Heart left ventricle (tissue), 13 donors: Measurements from ENCODE around the gene UCN3.
"Not testable (repeated sequence)": the region's sequence is repeated elsewhere in the genome, so short reads cannot be mapped to it uniquely, and the experiment has no call there.

Source experiments
- POLR2A ChIP-seq, 2 donors: fragments of 450-650 bp; IDR thresholded peaks; one replicate each; pipeline ENCODE4 v1.6.1; 2017; ENCODE audit warnings: antibody characterized with exemption in 2 of 2, mild to moderate bottlenecking in 2 of 2, moderate library complexity in 2 of 2
- TF ChIP-seq, protein P1 (sequence below), 12 donors: fragments of 200-600 bp; sonication (generic) in 4 of 12; IDR thresholded peaks; one replicate each; pipeline versions ENCODE4 v1.5.0 to v1.8.0; 2018 to 2022; ENCODE audit warnings: antibody characterized with exemption in 12 of 12, mild to moderate bottlenecking in 5 of 12
- donor health status: ischemic (EF 13 %, LVEDD 7.1; RV severe dilation, severe dysfunction).
- donor health status: DM: no; HTN: yes; CAD: no.
- donor health status: DM: no; HTN: no; CAD: no.
- donor health status: ischemic (EF 25% LVEDD 6.9; RV normal size, moderate dysfunction).
- donor health status: ischemic (EF 25% LVEDD 5.7; RV mildly dilated, moderate dysfunction).
- donor health status: ischemic (EF 35%, LVEDD 5.7; RV mildly dilated, moderate dysfunction).
- donor health status: nonischemic (EF 11% LVEDD 7.7; RV severe dilation, severe dysfunction).
- donor health status: DM: yes; HTN: yes; CAD: no.
- donor health status: PGD.
- donor health status: ischemic (EF 29% LVEDD 5.4; RV normal size, mild dysfunction).
- donor health status: nonischemic (EF 23%, LVEDD 6.1; RV moderate dilation, normal function).

DNA sequence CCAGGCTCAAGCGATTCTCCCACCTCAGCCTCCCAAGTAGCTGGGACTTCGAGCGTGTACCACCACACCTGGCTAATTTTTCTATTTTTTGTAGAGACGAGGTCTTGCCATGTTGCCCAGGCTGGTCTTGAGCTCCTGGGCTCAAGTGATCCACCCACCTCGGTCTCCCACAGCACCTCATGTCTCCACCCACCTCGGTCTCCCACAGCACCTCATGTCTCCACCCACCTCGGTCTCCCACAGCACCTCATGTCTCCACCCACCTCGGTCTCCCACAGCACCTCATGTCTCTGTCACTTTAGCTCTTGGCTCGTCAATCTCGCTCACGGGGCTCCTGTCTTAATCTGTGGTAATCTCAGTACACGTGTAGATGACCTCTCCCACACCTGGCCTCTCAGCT is 15.6 kb downstream of the UCN3 start:
- TF ChIP-seq, protein P1, sequence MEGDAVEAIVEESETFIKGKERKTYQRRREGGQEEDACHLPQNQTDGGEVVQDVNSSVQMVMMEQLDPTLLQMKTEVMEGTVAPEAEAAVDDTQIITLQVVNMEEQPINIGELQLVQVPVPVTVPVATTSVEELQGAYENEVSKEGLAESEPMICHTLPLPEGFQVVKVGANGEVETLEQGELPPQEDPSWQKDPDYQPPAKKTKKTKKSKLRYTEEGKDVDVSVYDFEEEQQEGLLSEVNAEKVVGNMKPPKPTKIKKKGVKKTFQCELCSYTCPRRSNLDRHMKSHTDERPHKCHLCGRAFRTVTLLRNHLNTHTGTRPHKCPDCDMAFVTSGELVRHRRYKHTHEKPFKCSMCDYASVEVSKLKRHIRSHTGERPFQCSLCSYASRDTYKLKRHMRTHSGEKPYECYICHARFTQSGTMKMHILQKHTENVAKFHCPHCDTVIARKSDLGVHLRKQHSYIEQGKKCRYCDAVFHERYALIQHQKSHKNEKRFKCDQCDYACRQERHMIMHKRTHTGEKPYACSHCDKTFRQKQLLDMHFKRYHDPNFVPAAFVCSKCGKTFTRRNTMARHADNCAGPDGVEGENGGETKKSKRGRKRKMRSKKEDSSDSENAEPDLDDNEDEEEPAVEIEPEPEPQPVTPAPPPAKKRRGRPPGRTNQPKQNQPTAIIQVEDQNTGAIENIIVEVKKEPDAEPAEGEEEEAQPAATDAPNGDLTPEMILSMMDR (IDR thresholded peaks at IDR 0.05) = not testable (repeated sequence)
- not testable (repeated sequence) for TF ChIP-seq POLR2A (IDR thresholded peaks at IDR 0.05)
